HEK293 (cell line): Measurements from ENCODE around the gene PIEZO1.

Experiments used
- CTCF ChIA-PET: fragments of 350-600 bp; formaldehyde crosslinking; extraction: SDS; loops from one replicate; lab custom pipeline; 2021; ENCODE audit warnings: antibody characterized with exemption; lab: Yijun Ruan, JAX
- POLR2A ChIA-PET: fragments of 300-600 bp; formaldehyde crosslinking; extraction: SDS; loops from one replicate; lab custom pipeline; 2020; ENCODE audit warnings: antibody characterized with exemption, inconsistent platforms; lab: Yijun Ruan, JAX
- H3K27ac ChIP-seq: fragments of 200-500 bp; sonication (Bioruptor generic); 2 replicates; pipeline ENCODE4 v1.5.1; 2014; ENCODE audit warnings: low read depth, low read length, control low read depth, inconsistent platforms; ENCODE audit errors: extremely low read depth
- H3K36me3 ChIP-seq, 2 experiments: fragments of 200-500 bp in 1 of 2; sonication (Bioruptor generic) in 1 of 2; 1 replicate in 1 of 2; 2 replicates in 1 of 2; pipeline ENCODE4 v1.5.1; 2014 to 2017; ENCODE audit warnings: inconsistent platforms in 2 of 2, low read length in 2 of 2; ENCODE audit not compliant: control insufficient read depth in 2 of 2, insufficient read depth in 1 of 2
- H3K4me1 ChIP-seq: fragments of 200-500 bp; sonication (Bioruptor generic); 2 replicates; pipeline ENCODE4 v1.5.1; 2014; ENCODE audit warnings: mild to moderate bottlenecking, low read length, inconsistent platforms; ENCODE audit not compliant: control insufficient read depth, insufficient read depth
- H3K4me3 ChIP-seq: 2 replicates; pipeline ENCODE4 v1.5.1; 2011; ENCODE audit warnings: low read depth, mild to moderate bottlenecking, control low read depth, low read length, moderate library complexity
- H3K9me3 ChIP-seq: fragments of 200-500 bp; sonication (Bioruptor generic); 2 replicates; pipeline ENCODE4 v1.5.1; 2014; ENCODE audit warnings: low read depth, low read length, inconsistent platforms; ENCODE audit not compliant: control insufficient read depth, insufficient read depth
- GFI1B ChIP-seq: fragments of 450-650 bp; formaldehyde crosslinking; IDR thresholded peaks from 2 replicates; pipeline ENCODE4 v1.5.1; 2016; ENCODE audit warnings: missing biosample characterization, missing genetic modification characterization
- IKZF3 ChIP-seq: fragments of 450-650 bp; IDR thresholded peaks from 2 replicates; pipeline ENCODE4 v1.5.0; 2018; ENCODE audit warnings: missing biosample characterization, mild to moderate bottlenecking, missing genetic modification characterization, moderate library complexity
- KLF8 ChIP-seq: fragments of 450-650 bp; formaldehyde crosslinking; IDR thresholded peaks from 2 replicates; pipeline ENCODE4 v1.5.1; 2016; ENCODE audit warnings: missing biosample characterization, missing genetic modification characterization
- OVOL3 ChIP-seq: fragments of 450-650 bp; formaldehyde crosslinking; IDR thresholded peaks from 2 replicates; pipeline ENCODE4 v1.5.1; 2016; ENCODE audit warnings: missing biosample characterization, missing genetic modification characterization
- RBAK ChIP-seq: fragments of 450-650 bp; formaldehyde crosslinking; IDR thresholded peaks from 2 replicates; pipeline ENCODE4 v1.5.1; 2016; ENCODE audit warnings: missing biosample characterization, missing genetic modification characterization
- SALL2 ChIP-seq: fragments of 450-650 bp; formaldehyde crosslinking; IDR thresholded peaks from 2 replicates; pipeline ENCODE4 v1.5.0; 2017; ENCODE audit warnings: missing biosample characterization, mild to moderate bottlenecking, missing genetic modification characterization, borderline replicate concordance
- ZBTB10 ChIP-seq: fragments of 450-650 bp; formaldehyde crosslinking; IDR thresholded peaks from 2 replicates; pipeline ENCODE4 v1.5.1; 2016; ENCODE audit warnings: missing biosample characterization, missing genetic modification characterization
- ZBTB7A ChIP-seq: fragments of 450-650 bp; formaldehyde crosslinking; IDR thresholded peaks from 2 replicates; pipeline ENCODE4 v1.5.1; 2016; ENCODE audit warnings: low read depth, missing biosample characterization, missing genetic modification characterization
- ZIC2 ChIP-seq: fragments of 450-650 bp; formaldehyde crosslinking; IDR thresholded peaks from 2 replicates; pipeline ENCODE4 v1.5.1; 2016; ENCODE audit warnings: missing biosample characterization, missing genetic modification characterization
- ZNF132 ChIP-seq: fragments of 450-650 bp; formaldehyde crosslinking; IDR thresholded peaks from 2 replicates; pipeline ENCODE4 v1.5.1; 2017; ENCODE audit warnings: missing biosample characterization, missing genetic modification characterization, borderline replicate concordance
- ZNF133 ChIP-seq: fragments of 450-650 bp; formaldehyde crosslinking; IDR thresholded peaks from 2 replicates; pipeline ENCODE4 v1.5.1; 2016; ENCODE audit warnings: missing biosample characterization, missing genetic modification characterization
- ZNF169 ChIP-seq: fragments of 450-650 bp; formaldehyde crosslinking; IDR thresholded peaks from 2 replicates; pipeline ENCODE4 v1.5.1; 2016; ENCODE audit warnings: missing biosample characterization, missing genetic modification characterization
- ZNF174 ChIP-seq: fragments of 450-650 bp; formaldehyde crosslinking; IDR thresholded peaks from 2 replicates; pipeline ENCODE4 v1.5.0; 2017; ENCODE audit warnings: missing biosample characterization, mild to moderate bottlenecking, missing genetic modification characterization
- ZNF223 ChIP-seq: fragments of 450-650 bp; formaldehyde crosslinking; IDR thresholded peaks from 2 replicates; pipeline ENCODE4 v1.5.1; 2016; ENCODE audit warnings: missing biosample characterization, missing genetic modification characterization
- ZNF362 ChIP-seq: fragments of 450-650 bp; formaldehyde crosslinking; IDR thresholded peaks from 2 replicates; pipeline ENCODE4 v1.5.1; 2016; ENCODE audit warnings: missing biosample characterization, missing genetic modification characterization
- ZNF426 ChIP-seq: fragments of 450-650 bp; formaldehyde crosslinking; IDR thresholded peaks from 2 replicates; pipeline ENCODE4 v1.5.1; 2017; ENCODE audit warnings: missing biosample characterization, missing genetic modification characterization, mild to moderate bottlenecking, inconsistent platforms, moderate library complexity
- ZNF529 ChIP-seq: fragments of 450-650 bp; formaldehyde crosslinking; IDR thresholded peaks from 2 replicates; pipeline ENCODE4 v1.5.1; 2017; ENCODE audit warnings: missing genetic modification characterization, missing biosample characterization; ENCODE audit not compliant: insufficient replicate concordance
- ZNF555 ChIP-seq: fragments of 450-650 bp; formaldehyde crosslinking; conservative IDR thresholded peaks from 2 replicates; pipeline ENCODE4 v1.5.1; 2017; ENCODE audit warnings: missing biosample characterization, mild to moderate bottlenecking, missing genetic modification characterization, inconsistent platforms
- ZNF621 ChIP-seq: fragments of 450-650 bp; formaldehyde crosslinking; IDR thresholded peaks from 2 replicates; pipeline ENCODE4 v1.5.1; 2017; ENCODE audit warnings: missing biosample characterization, missing genetic modification characterization
- ZNF624 ChIP-seq: fragments of 450-650 bp; formaldehyde crosslinking; IDR thresholded peaks from 2 replicates; pipeline ENCODE4 v1.5.1; 2017; ENCODE audit warnings: missing biosample characterization, missing genetic modification characterization
- ZNF639 ChIP-seq: fragments of 450-650 bp; formaldehyde crosslinking; IDR thresholded peaks from 2 replicates; pipeline ENCODE4 v1.5.1; 2016; ENCODE audit warnings: missing biosample characterization, missing genetic modification characterization
- ZNF776 ChIP-seq: fragments of 450-650 bp; formaldehyde crosslinking; IDR thresholded peaks from 2 replicates; pipeline ENCODE4 v1.5.0; 2017; ENCODE audit warnings: missing biosample characterization, missing genetic modification characterization, borderline replicate concordance
- ZNF785 ChIP-seq: fragments of 450-650 bp; formaldehyde crosslinking; IDR thresholded peaks from 2 replicates; pipeline ENCODE4 v1.5.1; 2016; ENCODE audit warnings: missing biosample characterization, missing genetic modification characterization
- ZNF843 ChIP-seq: fragments of 450-650 bp; formaldehyde crosslinking; IDR thresholded peaks from 2 replicates; pipeline ENCODE4 v1.5.1; 2016; ENCODE audit warnings: missing biosample characterization, missing genetic modification characterization
- ZSCAN18 ChIP-seq: fragments of 450-650 bp; formaldehyde crosslinking; IDR thresholded peaks from 2 replicates; pipeline ENCODE4 v1.5.1; 2016; ENCODE audit warnings: missing biosample characterization, missing genetic modification characterization
- ZSCAN30 ChIP-seq: fragments of 450-650 bp; IDR thresholded peaks from 2 replicates; pipeline ENCODE4 v1.5.1; 2018; ENCODE audit warnings: missing biosample characterization, mild to moderate bottlenecking, missing genetic modification characterization, moderate library complexity

PIEZO1 gene

GRCh38 chr16:88692861-88693260 lies 92.2 kb downstream of the PIEZO1 start:
- Histone ChIP-seq H3K27ac (no peak overlapping the region), H3K4me3 (no peak overlapping the region), H3K9me3 (no peaks in the 10 kb centered on the region), H3K4me1 (peaks cover 3% of the 10 kb centered on the region; the same call in 1 of the 2 replicates), H3K36me3 (peaks cover 0 to 14% of the 10 kb centered on the region in 2 experiments; a peak in 1 of 3 replicates)
- ChIA-PET CTCF (no interaction called here), POLR2A (interaction anchor here (0.6 kb wide), 1 partner anchor 93 kb away, joined by 4 read pairs; no protein-coding TSS in a partner anchor)
- TF ChIP-seq ZNF776 (tag by site-specific recombination), result no peak
- TF ChIP-seq ZNF529, result no peak
- TF ChIP-seq GFI1B (tag by site-specific recombination), result no peak
- no peak for TF ChIP-seq ZNF426 (tag by site-specific recombination)
- no peak for TF ChIP-seq ZNF621 (tag by site-specific recombination)
- no peak for TF ChIP-seq RBAK (tag by site-specific recombination)
- TF ChIP-seq ZNF843, result no peak
- TF ChIP-seq ZNF624 (tag by site-specific recombination), result no peak
- no peak for TF ChIP-seq SALL2 (tag by site-specific recombination)
- TF ChIP-seq ZNF174 (tag by site-specific recombination), result no peak
- TF ChIP-seq IKZF3 (tag by site-specific recombination), result no peak
- TF ChIP-seq ZBTB7A (tag by site-specific recombination), result no peak
- TF ChIP-seq ZSCAN18, result no peak

- no peaks in the 10 kb centered on the region for H3K9me3 ChIP-seq
- no peak for TF ChIP-seq ZNF362 (tag by site-specific recombination)
- no peak for TF ChIP-seq ZNF639 (tag by site-specific recombination)
- no peak for TF ChIP-seq ZNF169 (tag by site-specific recombination)
- no peak for TF ChIP-seq ZBTB10 (tag by site-specific recombination)
- no peak for TF ChIP-seq ZNF132 (tag by site-specific recombination)
- TF ChIP-seq ZNF133 (tag by site-specific recombination), result no peak
- no peak for TF ChIP-seq ZNF223 (tag by site-specific recombination)
- TF ChIP-seq ZIC2 (tag by site-specific recombination), result no peak
- TF ChIP-seq OVOL3 (tag by site-specific recombination), result no peak
- no peak for TF ChIP-seq KLF8 (tag by site-specific recombination)
- no peak for TF ChIP-seq ZNF785 (tag by site-specific recombination)
- TF ChIP-seq ZNF555 (tag by site-specific recombination), result no peak
- TF ChIP-seq ZSCAN30 (tag by site-specific recombination), result no peak
- ChIA-PET POLR2A (no interaction called here), CTCF (interaction anchor here (1.0 kb wide), 1 partner anchor 19 kb away, joined by 4 read pairs; no protein-coding TSS in a partner anchor)
- no peak overlapping the region for H3K4me3 ChIP-seq
- H3K36me3 ChIP-seq, result peaks cover 0 to 5% of the 10 kb centered on the region in 2 experiments; a peak in 1 of 3 replicates
- H3K4me1 ChIP-seq, result peaks cover 3% of the 10 kb centered on the region; the same call in 1 of the 2 replicates
- no peak overlapping the region for H3K27ac ChIP-seq
These were observed 93.0 kb downstream of the PIEZO1 start for GRCh38 chr16:88691924-88692560.
